Measurements from ENCODE around the gene MRAP. TPM values are rescaled to one million over a fixed set of nuclear protein-coding genes. Genes with fewer than 3 reads are reported as not detected.

MRAP gene
- total and polyA plus RNA-seq, 9 of the 15 experiments (the other 6 are each of a cell fraction or from before 2014, with no cell fraction given): 0.63 to 2.3 TPM; not detected in 7

DNA sequence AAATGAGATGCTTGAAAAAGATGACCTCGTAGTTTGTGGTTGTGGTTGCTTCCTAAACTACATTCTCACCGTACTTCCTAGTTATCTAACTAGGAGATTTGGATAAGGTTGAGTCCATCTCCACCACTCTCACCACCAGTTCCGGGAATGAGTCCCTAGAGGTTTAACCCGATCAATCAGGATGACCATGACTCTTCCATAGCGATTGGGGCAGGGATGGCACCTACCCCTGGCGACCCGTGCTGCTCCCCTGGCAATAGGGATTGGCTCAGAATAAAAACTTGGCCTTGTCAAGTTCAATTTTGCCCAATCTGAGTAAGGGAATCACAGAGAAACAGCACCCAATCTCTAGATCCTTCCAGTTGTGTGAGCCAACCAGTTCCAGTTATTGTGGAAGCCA lies 17.1 kb upstream of the MRAP start:
- ATAC-seq: no peak
- intact Hi-C loops (cut with micrococcal nuclease): no loop called here
- POLR2A ChIA-PET: no interaction called here
- no TSS peak for BruUV-seq (replicated peaks)
- Histone ChIP-seq H3K36me3 (ENCODE audit: control insufficient read depth, insufficient read depth, low read length) (peaks cover 3% of the 10 kb centered on the region; the same call in 1 of the 3 replicates), H3K27me3 (ENCODE audit: control insufficient read depth in 2 of 2, insufficient read depth in 2 of 2, low read length in 2 of 2) (no peaks in the 10 kb centered on the region), H3K4me1 (replicated peaks in 1 of 2; ENCODE audit: control insufficient read depth in 2 of 2, insufficient read depth in 2 of 2, low read length in 2 of 2) (peaks cover 3 to 16% of the 10 kb centered on the region in 2 experiments; a peak in 4 of 5 replicates), H3K4me3 (no peak overlapping the region), H2AFZ (ENCODE audit: low read depth, low read length) (no peak overlapping the region), H3K79me2 (ENCODE audit: control insufficient read depth, insufficient read depth, low read length) (peaks cover 30% of the 10 kb centered on the region), H3K9me3 (replicated peaks; ENCODE audit: control insufficient read depth, insufficient read depth, low read depth, low read length) (no peaks in the 10 kb centered on the region), H3K4me2 (ENCODE audit: insufficient read depth, low read length) (no peak overlapping the region), H3K27ac (ENCODE audit: extremely low read depth, low read depth, low read length) (no peak overlapping the region), H3K9ac (ENCODE audit: insufficient read depth in 1 of 2, low read depth in 2 of 2, low read length in 2 of 2) (no peak overlapping the region), H3K9me1 (ENCODE audit: control insufficient read depth, insufficient read depth, low read length) (no peaks in the 10 kb centered on the region), H4K20me1 (replicated peaks; ENCODE audit: control insufficient read depth, insufficient read depth, low read length) (no peaks in the 10 kb centered on the region)
- no peak for DNase-seq (ENCODE audit: extremely low read depth in 1 of 4, low spot score in 3 of 4)
- 79% methylated on average over 7 of the region's 7 CpGs for WGBS (ENCODE audit: insufficient coverage, low coverage, missing lambda C conversion rate)
- CTCF ChIA-PET (ENCODE audit: low intra/inter-chr PET ratio): no interaction called here
- FAIRE-seq: no peak
- in situ Hi-C loops (cut with MboI): no loop called here
- no peak for TF ChIP-seq NCOA6 (IDR thresholded peaks at IDR 0.05)
- TF ChIP-seq, protein P1, sequence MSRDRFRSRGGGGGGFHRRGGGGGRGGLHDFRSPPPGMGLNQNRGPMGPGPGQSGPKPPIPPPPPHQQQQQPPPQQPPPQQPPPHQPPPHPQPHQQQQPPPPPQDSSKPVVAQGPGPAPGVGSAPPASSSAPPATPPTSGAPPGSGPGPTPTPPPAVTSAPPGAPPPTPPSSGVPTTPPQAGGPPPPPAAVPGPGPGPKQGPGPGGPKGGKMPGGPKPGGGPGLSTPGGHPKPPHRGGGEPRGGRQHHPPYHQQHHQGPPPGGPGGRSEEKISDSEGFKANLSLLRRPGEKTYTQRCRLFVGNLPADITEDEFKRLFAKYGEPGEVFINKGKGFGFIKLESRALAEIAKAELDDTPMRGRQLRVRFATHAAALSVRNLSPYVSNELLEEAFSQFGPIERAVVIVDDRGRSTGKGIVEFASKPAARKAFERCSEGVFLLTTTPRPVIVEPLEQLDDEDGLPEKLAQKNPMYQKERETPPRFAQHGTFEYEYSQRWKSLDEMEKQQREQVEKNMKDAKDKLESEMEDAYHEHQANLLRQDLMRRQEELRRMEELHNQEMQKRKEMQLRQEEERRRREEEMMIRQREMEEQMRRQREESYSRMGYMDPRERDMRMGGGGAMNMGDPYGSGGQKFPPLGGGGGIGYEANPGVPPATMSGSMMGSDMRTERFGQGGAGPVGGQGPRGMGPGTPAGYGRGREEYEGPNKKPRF (IDR thresholded peaks at IDR 0.05; ENCODE audit: low read depth, low read length): no peak
- TF ChIP-seq, protein P2, sequence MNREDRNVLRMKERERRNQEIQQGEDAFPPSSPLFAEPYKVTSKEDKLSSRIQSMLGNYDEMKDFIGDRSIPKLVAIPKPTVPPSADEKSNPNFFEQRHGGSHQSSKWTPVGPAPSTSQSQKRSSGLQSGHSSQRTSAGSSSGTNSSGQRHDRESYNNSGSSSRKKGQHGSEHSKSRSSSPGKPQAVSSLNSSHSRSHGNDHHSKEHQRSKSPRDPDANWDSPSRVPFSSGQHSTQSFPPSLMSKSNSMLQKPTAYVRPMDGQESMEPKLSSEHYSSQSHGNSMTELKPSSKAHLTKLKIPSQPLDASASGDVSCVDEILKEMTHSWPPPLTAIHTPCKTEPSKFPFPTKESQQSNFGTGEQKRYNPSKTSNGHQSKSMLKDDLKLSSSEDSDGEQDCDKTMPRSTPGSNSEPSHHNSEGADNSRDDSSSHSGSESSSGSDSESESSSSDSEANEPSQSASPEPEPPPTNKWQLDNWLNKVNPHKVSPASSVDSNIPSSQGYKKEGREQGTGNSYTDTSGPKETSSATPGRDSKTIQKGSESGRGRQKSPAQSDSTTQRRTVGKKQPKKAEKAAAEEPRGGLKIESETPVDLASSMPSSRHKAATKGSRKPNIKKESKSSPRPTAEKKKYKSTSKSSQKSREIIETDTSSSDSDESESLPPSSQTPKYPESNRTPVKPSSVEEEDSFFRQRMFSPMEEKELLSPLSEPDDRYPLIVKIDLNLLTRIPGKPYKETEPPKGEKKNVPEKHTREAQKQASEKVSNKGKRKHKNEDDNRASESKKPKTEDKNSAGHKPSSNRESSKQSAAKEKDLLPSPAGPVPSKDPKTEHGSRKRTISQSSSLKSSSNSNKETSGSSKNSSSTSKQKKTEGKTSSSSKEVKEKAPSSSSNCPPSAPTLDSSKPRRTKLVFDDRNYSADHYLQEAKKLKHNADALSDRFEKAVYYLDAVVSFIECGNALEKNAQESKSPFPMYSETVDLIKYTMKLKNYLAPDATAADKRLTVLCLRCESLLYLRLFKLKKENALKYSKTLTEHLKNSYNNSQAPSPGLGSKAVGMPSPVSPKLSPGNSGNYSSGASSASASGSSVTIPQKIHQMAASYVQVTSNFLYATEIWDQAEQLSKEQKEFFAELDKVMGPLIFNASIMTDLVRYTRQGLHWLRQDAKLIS (CRISPR knock-in tag; IDR thresholded peaks at IDR 0.05): no peak
- no peak for TF ChIP-seq NBN (IDR thresholded peaks at IDR 0.05; ENCODE audit: low read depth)
- no peak for TF ChIP-seq ATF7 (IDR thresholded peaks at IDR 0.05)
- TF ChIP-seq FOXJ2 (tag; IDR thresholded peaks at IDR 0.05): no peak
- TF ChIP-seq, protein P3, sequence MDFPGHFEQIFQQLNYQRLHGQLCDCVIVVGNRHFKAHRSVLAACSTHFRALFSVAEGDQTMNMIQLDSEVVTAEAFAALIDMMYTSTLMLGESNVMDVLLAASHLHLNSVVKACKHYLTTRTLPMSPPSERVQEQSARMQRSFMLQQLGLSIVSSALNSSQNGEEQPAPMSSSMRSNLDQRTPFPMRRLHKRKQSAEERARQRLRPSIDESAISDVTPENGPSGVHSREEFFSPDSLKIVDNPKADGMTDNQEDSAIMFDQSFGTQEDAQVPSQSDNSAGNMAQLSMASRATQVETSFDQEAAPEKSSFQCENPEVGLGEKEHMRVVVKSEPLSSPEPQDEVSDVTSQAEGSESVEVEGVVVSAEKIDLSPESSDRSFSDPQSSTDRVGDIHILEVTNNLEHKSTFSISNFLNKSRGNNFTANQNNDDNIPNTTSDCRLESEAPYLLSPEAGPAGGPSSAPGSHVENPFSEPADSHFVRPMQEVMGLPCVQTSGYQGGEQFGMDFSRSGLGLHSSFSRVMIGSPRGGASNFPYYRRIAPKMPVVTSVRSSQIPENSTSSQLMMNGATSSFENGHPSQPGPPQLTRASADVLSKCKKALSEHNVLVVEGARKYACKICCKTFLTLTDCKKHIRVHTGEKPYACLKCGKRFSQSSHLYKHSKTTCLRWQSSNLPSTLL (IDR thresholded peaks at IDR 0.05): no peak
- no peak for TF ChIP-seq RFX5 (IDR thresholded peaks at IDR 0.05; ENCODE audit: low read depth, low read length)
- TF ChIP-seq ETV6 (IDR thresholded peaks at IDR 0.05; ENCODE audit: borderline replicate concordance in 1 of 2, low read depth in 2 of 2, low read length in 1 of 2): no peak
- TF ChIP-seq ETV6 (CRISPR knock-in tag; IDR thresholded peaks at IDR 0.05; ENCODE audit: borderline replicate concordance): no peak
- no peak for TF ChIP-seq NR3C1 (CRISPR knock-in tag; IDR thresholded peaks at IDR 0.05)
- TF ChIP-seq, protein P4, sequence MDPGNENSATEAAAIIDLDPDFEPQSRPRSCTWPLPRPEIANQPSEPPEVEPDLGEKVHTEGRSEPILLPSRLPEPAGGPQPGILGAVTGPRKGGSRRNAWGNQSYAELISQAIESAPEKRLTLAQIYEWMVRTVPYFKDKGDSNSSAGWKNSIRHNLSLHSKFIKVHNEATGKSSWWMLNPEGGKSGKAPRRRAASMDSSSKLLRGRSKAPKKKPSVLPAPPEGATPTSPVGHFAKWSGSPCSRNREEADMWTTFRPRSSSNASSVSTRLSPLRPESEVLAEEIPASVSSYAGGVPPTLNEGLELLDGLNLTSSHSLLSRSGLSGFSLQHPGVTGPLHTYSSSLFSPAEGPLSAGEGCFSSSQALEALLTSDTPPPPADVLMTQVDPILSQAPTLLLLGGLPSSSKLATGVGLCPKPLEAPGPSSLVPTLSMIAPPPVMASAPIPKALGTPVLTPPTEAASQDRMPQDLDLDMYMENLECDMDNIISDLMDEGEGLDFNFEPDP (CRISPR knock-in tag; IDR thresholded peaks at IDR 0.05): no peak

Measured in K562 (cell line).